OCI-LY7 (cell line): ENCODE measurements around the gene TEPSIN. TPM values are rescaled to one million over a fixed set of nuclear protein-coding genes. Genes with fewer than 3 reads are reported as not detected.

Experiments used
- BruUV-seq: library from RNA; stranded (reverse); fragments of 400-500 nt; replicated peaks from 2 replicates; lab custom pipeline; 2021; lab: Mats Ljungman, UMichigan
- CTCF ChIA-PET: fragments of 300-600 bp; sonication (Branson Sonifier 250); formaldehyde crosslinking; loops from one replicate; lab custom pipeline; 2022; ENCODE audit warnings: antibody characterized with exemption; ENCODE audit not compliant: unreplicated experiment; lab: Charles Lee
- POLR2A ChIA-PET: fragments of 300-600 bp; sonication (Branson Sonifier 250); formaldehyde crosslinking; loops from one replicate; lab custom pipeline; 2022; ENCODE audit warnings: antibody characterized with exemption; lab: Charles Lee
- DNase-seq: peaks from one replicate; pipeline ENCODE4 v3.0.0-alpha.2; 2015; ENCODE audit warnings: low spot score
- H2AFZ ChIP-seq: fragments of 200-600 bp; sonication (generic), shearing (Covaris generic); 2 replicates; pipeline ENCODE4 v1.6.1; 2014; ENCODE audit warnings: mild to moderate bottlenecking, antibody characterized with exemption, low read length, moderate library complexity
- H3K27ac ChIP-seq: fragments of 200-600 bp; sonication (generic); 2 replicates; pipeline ENCODE4 v1.5.1; 2014; ENCODE audit warnings: mixed run types, low read depth, mild to moderate bottlenecking, moderate library complexity, low read length, inconsistent platforms; ENCODE audit not compliant: poor library complexity, severe bottlenecking
- H3K36me3 ChIP-seq: fragments of 200-600 bp; sonication (generic); 2 replicates; pipeline ENCODE4 v1.6.1; 2014; ENCODE audit warnings: mild to moderate bottlenecking, antibody characterized with exemption, low read length, moderate library complexity, mixed read lengths; ENCODE audit not compliant: insufficient read depth
- H3K4me1 ChIP-seq: fragments of 200-600 bp; sonication (generic); 2 replicates; pipeline ENCODE4 v1.5.1; 2014; ENCODE audit warnings: mild to moderate bottlenecking, low read length; ENCODE audit not compliant: insufficient read depth, poor library complexity, severe bottlenecking
- H3K4me2 ChIP-seq: fragments of 200-600 bp; sonication (generic); 2 replicates; pipeline ENCODE4 v1.6.1; 2014; ENCODE audit warnings: mild to moderate bottlenecking, low read length
- H3K4me3 ChIP-seq: fragments of 200-600 bp; sonication (generic); 2 replicates; pipeline ENCODE4 v1.5.1; 2014; ENCODE audit warnings: mild to moderate bottlenecking, low read depth, low read length; ENCODE audit not compliant: poor library complexity, severe bottlenecking
- H3K79me2 ChIP-seq: fragments of 200-600 bp; sonication (generic); 2 replicates; pipeline ENCODE4 v1.6.1; 2016; ENCODE audit warnings: low read depth, mild to moderate bottlenecking, low read length, moderate library complexity, mixed read lengths; ENCODE audit not compliant: insufficient read depth
- H3K9me2 ChIP-seq: fragments of 200-600 bp; sonication (generic); 2 replicates; pipeline ENCODE4 v1.6.1; 2016; ENCODE audit warnings: mild to moderate bottlenecking, low read length, mixed read lengths; ENCODE audit not compliant: insufficient read depth
- H3K9me3 ChIP-seq: fragments of 200-600 bp; sonication (generic); 2 replicates; pipeline ENCODE4 v1.6.1; 2014; ENCODE audit warnings: mild to moderate bottlenecking, mixed run types, low read length, mixed read lengths
- H4K20me1 ChIP-seq: fragments of 200-600 bp; sonication (generic); 2 replicates; pipeline ENCODE4 v1.6.1; 2014; ENCODE audit warnings: mild to moderate bottlenecking, antibody characterized with exemption, low read length, moderate library complexity, mixed read lengths; ENCODE audit not compliant: insufficient read depth
- CTCF ChIP-seq: fragments of 200-600 bp; sonication (generic); conservative IDR thresholded peaks from 2 replicates; pipeline ENCODE4 v1.5.1; 2014; ENCODE audit warnings: mild to moderate bottlenecking, antibody characterized with exemption, low read length, moderate library complexity, mixed read lengths
- EZH2phosphoT487 ChIP-seq: fragments of 200-600 bp; sonication (generic); IDR thresholded peaks from 2 replicates; pipeline ENCODE4 v1.6.1; 2018; ENCODE audit warnings: low read depth, borderline replicate concordance, mild to moderate bottlenecking, mixed run types, antibody characterized with exemption, low read length, moderate library complexity, mixed read lengths
- intact Hi-C: fragments of 100-400 bp; cut with micrococcal nuclease; formaldehyde crosslinking; loops from one replicate; pipeline ENCODE4 v1.10.0; 2022; ENCODE audit not compliant: unreplicated experiment
- total RNA-seq, 2 experiments: library from RNA; depleted of rRNA in 1 of 2; stranded (reverse); fragments of >200 nt in 1 of 2; shearing (Covaris generic) in 1 of 2; gene quantifications; 2 replicates each; pipeline ENCODE4 v1.2.3, GENCODE V29; 2014 to 2022

The TEPSIN gene
- total RNA-seq, 2 experiments from 2014 or later: 46.4 to 75.3 TPM

- intact Hi-C loops: no loop called here
- no peak for DNase-seq
- H3K27ac ChIP-seq: no peak overlapping the region
- no peak overlapping the region for H3K4me3 ChIP-seq
- no peaks in the 10 kb centered on the region for H3K4me1 ChIP-seq
- ChIA-PET CTCF (interaction anchor here (1.0 kb wide), 1 partner anchor 12 kb away, joined by 3 read pairs; no protein-coding TSS in a partner anchor), POLR2A (no interaction called here)
- peaks cover 11% of the 10 kb centered on the region; the same call in 1 of the 2 replicates for H3K36me3 ChIP-seq
- no TSS peak for BruUV-seq
- H4K20me1 ChIP-seq: no peaks in the 10 kb centered on the region
- H3K4me2 ChIP-seq: no peak overlapping the region
- no peaks in the 10 kb centered on the region for H3K9me3 ChIP-seq
- no peaks in the 10 kb centered on the region for H3K79me2 ChIP-seq
- H3K9me2 ChIP-seq: no peaks in the 10 kb centered on the region
- no peak overlapping the region for H2AFZ ChIP-seq
- TF ChIP-seq CTCF: no peak
- no peak for TF ChIP-seq EZH2phosphoT487
These were observed 43.6 kb downstream of the TEPSIN start for GRCh38 chr17:81194941-81195901.

- Histone ChIP-seq H3K9me3 (no peaks in the 10 kb centered on the region), H3K27ac (no peak overlapping the region), H3K36me3 (peaks cover 16% of the 10 kb centered on the region; the same call in 1 of the 2 replicates), H3K4me2 (no peak overlapping the region), H2AFZ (no peak overlapping the region), H3K4me3 (no peak overlapping the region), H3K4me1 (no peaks in the 10 kb centered on the region), H3K79me2 (no peaks in the 10 kb centered on the region), H3K9me2 (no peaks in the 10 kb centered on the region), H4K20me1 (no peaks in the 10 kb centered on the region)
- CTCF ChIA-PET: no interaction called here
- POLR2A ChIA-PET: no interaction called here
- intact Hi-C loops: no loop called here
- no peak for DNase-seq
- no peak for TF ChIP-seq EZH2phosphoT487
- no peak for TF ChIP-seq CTCF
- BruUV-seq: no TSS peak
These were observed 44.6 kb downstream of the TEPSIN start for GRCh38 chr17:81194225-81194760.
